Body of pancreas (tissue), 4 donors: ENCODE measurements around the gene IFIT1B.

Source experiments
- POLR2A ChIP-seq, 3 donors: fragments of 450-650 bp; IDR thresholded peaks; one replicate each; pipeline ENCODE4 v1.6.1; 2016; ENCODE audit warnings: antibody characterized with exemption in 3 of 3, mild to moderate bottlenecking in 2 of 3
- TF ChIP-seq, protein P1 (sequence below), 7 experiments: fragments of 450-650 bp in 4 of 7; fragments of 200-600 bp in 3 of 7; sonication (generic) in 3 of 7; IDR thresholded peaks; one replicate each; pipeline ENCODE4 v1.5.1; 2016 to 2019; ENCODE audit warnings: antibody characterized with exemption in 7 of 7

DNA sequence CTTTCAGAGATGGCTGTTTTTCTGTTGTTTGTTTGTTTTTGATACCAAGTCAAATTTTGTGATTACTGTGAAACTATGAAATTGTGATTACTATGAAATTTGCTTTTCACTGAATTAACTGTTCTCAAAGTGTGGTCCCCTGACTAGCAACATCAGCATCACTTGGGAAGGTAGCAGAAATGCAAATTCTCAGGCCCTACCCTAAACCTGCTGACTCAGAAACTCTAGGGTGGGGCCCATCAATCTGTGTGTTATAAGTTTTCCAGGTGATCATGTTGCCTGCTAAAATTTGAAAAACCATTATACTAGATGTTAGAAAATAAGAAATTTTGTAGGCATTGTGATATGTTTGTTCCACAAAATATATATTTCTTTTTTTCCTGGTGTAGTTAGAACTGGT lies 1.2 kb downstream of the IFIT1B start:
- TF ChIP-seq, protein P1, sequence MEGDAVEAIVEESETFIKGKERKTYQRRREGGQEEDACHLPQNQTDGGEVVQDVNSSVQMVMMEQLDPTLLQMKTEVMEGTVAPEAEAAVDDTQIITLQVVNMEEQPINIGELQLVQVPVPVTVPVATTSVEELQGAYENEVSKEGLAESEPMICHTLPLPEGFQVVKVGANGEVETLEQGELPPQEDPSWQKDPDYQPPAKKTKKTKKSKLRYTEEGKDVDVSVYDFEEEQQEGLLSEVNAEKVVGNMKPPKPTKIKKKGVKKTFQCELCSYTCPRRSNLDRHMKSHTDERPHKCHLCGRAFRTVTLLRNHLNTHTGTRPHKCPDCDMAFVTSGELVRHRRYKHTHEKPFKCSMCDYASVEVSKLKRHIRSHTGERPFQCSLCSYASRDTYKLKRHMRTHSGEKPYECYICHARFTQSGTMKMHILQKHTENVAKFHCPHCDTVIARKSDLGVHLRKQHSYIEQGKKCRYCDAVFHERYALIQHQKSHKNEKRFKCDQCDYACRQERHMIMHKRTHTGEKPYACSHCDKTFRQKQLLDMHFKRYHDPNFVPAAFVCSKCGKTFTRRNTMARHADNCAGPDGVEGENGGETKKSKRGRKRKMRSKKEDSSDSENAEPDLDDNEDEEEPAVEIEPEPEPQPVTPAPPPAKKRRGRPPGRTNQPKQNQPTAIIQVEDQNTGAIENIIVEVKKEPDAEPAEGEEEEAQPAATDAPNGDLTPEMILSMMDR (IDR thresholded peaks at IDR 0.05), result no peak
- no peak for TF ChIP-seq POLR2A (IDR thresholded peaks at IDR 0.05)
